AG09319 (cell line): ENCODE measurements around the gene CMC1.

Source experiments
- DNase-seq: peaks from one replicate; pipeline ENCODE4 v3.0.0-alpha.2; 2010; ENCODE audit warnings: low read depth; ENCODE audit errors: extremely low read depth
- TF ChIP-seq, protein P1 (sequence below): IDR thresholded peaks from 2 replicates; pipeline ENCODE4 v1.5.1; 2011; ENCODE audit warnings: low read depth, mild to moderate bottlenecking, inconsistent platforms, low read length, moderate library complexity

The CMC1 gene

DNA sequence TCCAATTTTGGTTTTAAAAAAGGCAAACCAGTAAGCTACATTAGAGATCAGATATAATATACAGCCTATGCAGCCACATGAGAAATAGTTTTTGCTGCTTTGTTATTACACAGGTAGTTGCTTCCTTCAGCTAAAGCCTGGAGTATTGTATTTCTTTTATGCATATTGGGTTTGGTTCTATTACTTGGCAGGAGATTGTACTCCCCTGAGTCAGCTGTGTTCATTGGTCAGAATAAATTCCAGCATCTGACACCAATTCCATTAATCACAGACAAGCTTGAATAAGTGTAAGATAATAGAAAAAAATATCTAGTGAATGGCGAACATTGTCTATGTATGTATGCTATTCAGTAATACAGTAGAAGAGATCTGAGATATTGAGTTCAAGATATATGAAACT is 81.0 kb downstream of the CMC1 start:
- DNase-seq, result no peak
- TF ChIP-seq, protein P1, sequence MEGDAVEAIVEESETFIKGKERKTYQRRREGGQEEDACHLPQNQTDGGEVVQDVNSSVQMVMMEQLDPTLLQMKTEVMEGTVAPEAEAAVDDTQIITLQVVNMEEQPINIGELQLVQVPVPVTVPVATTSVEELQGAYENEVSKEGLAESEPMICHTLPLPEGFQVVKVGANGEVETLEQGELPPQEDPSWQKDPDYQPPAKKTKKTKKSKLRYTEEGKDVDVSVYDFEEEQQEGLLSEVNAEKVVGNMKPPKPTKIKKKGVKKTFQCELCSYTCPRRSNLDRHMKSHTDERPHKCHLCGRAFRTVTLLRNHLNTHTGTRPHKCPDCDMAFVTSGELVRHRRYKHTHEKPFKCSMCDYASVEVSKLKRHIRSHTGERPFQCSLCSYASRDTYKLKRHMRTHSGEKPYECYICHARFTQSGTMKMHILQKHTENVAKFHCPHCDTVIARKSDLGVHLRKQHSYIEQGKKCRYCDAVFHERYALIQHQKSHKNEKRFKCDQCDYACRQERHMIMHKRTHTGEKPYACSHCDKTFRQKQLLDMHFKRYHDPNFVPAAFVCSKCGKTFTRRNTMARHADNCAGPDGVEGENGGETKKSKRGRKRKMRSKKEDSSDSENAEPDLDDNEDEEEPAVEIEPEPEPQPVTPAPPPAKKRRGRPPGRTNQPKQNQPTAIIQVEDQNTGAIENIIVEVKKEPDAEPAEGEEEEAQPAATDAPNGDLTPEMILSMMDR, result no peak

DNA sequence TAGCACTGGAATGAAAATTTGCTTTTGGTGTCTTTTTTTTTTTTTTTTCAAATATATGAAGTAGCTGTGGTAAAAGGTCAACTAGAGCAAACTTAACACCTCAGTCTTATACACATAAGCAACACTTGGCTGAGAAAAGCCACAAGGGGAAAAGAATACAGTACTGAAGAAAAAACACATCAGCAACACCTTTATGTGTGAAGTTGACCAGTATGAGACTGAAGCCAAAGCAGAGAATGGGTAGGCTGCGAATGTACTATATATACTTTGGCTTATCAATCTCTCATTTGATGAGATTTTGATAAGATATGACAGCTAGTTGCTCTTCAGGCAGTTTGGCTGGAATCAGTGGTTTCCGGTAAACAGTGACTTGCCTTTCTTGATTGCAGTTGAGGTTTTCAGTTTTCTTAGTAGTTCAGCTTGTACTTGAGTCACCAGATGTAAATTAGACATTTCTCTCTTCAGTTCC is 85.1 kb downstream of the CMC1 start:
- DNase-seq, result no peak
- TF ChIP-seq, protein P1, result no peak

DNA sequence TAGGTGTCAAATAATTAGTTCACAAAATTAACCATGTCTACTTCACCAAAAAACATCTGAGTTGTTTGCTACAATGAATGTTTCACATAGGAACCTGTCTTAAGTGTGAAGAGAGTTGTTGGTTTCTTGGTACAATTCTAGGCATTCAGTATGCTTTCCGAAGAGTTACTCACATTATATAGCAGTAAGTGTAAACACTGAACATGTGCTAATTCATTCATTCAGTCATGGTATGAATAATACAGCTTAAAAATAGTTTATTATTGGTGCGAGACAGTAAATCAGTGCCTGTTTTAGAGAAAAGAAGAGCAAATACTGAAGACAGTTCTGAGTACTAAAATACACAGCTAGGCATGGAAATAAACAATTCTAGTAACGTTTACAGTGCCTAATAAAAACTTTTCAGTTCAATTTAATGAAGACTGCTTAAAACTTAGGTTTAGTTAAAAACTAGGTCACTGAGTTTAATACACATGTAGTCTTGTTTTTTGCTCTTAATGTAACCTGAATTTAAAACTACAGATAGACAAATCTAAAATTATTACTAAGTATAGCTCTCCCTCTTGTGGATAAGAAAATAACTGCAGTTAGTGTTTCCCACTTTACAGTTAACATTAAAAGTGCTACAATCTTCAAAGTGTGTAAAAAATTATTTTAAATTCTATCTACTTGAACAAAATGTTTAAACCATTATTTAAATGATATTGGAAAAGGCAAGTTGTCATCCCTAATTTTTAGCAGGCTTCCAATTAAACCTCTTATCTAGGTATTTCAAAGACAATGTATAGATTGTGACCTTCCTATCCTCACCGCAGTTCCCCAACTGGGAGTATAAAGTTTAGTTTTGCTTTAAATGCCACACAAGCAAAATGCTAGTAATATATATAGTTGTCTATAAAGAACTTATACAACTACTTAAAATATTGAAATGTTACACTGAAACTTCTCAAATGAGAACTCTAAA is 87.1 kb downstream of the CMC1 start:
- no peak for DNase-seq
- TF ChIP-seq, protein P1, result peak; percentile 58

DNA sequence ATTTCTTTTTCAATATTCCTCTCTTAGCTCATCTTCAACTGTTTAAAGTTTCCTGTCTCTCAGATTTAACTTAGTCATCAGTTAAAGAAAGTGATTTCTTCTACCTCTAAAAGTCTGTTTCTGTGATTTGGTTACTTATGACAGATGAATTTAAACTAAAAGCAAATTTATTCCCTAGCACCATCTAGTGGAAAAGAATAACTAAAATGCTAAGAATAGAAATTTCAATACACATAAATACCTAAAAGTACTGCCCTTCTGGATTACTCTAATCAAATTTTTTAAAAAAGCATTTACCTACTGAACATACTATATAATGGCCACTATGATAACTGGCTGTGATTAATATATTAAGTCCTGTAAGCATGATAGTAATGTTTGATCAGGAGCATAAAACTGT is 93.1 kb downstream of the CMC1 start:
- TF ChIP-seq, protein P1, result peak; percentile 19
- no peak for DNase-seq

DNA sequence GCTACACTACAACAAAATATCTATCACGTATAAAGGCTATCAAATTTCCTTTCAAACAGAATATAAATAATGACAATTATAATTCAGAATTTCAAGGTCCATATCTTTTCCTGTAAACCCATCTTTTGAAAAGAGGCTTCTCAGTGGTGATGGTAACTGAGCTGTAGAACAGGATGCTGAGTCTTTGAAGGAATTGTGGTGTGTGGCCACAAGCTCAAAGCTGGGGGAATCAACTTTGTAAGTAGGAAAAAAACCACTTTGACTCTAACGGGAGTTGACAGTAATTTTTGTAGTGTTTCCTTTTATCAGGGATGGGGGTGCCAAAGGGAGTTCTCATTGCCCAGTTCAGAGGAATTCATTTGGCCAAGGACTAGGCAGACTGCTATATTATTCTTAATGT is 93.8 kb downstream of the CMC1 start:
- TF ChIP-seq, protein P1, result no peak
- no peak for DNase-seq

DNA sequence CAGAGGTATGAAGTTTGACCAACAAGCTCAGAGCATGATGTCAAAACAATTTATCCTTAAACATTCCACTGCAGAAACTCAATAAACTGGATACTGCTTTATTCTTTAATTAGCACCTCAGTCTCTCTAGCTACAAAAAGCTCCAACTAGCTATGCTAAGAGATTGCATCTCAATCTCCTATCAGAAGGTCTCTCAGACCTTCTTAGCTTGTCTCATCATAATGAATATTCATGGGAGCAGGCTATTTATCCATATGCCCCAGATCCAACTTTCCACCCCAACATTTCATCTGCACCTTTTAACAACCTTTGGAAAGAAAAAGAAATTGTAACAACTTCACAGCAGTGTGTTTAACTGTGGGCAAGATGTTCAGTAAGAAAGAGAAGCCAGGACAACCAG is 95.8 kb downstream of the CMC1 start:
- TF ChIP-seq, protein P1, result no peak
- no peak for DNase-seq

DNA sequence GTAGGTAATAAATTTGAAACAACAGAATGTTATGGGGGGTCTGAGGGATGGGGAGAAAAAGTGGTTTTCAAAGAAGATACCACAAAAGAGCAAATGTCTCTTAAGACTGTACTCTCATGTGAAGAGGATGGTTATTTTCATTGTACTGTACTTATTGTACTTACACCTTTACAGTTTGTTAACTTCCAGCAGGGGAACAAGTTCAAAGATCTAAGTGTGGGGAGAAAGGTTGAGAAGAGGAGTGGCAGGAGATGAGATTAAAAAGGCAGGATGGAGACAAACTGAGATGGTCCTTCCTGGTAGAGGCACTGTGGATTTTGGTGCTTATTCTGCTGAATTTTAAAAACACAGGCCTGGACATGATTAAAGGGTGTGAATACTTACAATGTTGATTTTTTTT is 101.7 kb downstream of the CMC1 start:
- no peak for DNase-seq
- TF ChIP-seq, protein P1, result no peak
